Parathyroid adenoma (tissue), 2 donors: ENCODE measurements around the gene MON1B.

Experiments
- H2AFZ ChIP-seq: fragments of 300-600 bp; sonication (generic); one replicate; pipeline ENCODE4 v1.7.0; 2017; ENCODE audit warnings: antibody characterized with exemption, mild to moderate bottlenecking
- H3K27ac ChIP-seq: fragments of 300-600 bp; sonication (generic); one replicate; pipeline ENCODE4 v1.7.0; 2017
- H3K27me3 ChIP-seq: fragments of 300-600 bp; sonication (generic); one replicate; pipeline ENCODE4 v1.7.0; 2017; ENCODE audit warnings: low read length; ENCODE audit not compliant: control insufficient read depth, insufficient read depth
- H3K36me3 ChIP-seq: fragments of 300-600 bp; sonication (generic); one replicate; pipeline ENCODE4 v1.7.0; 2017; ENCODE audit warnings: low read length; ENCODE audit not compliant: control insufficient read depth, insufficient read depth
- H3K4me1 ChIP-seq: fragments of 300-600 bp; sonication (generic); one replicate; pipeline ENCODE4 v1.7.0; 2017; ENCODE audit warnings: control low read depth
- H3K4me2 ChIP-seq: fragments of 300-600 bp; sonication (generic); one replicate; pipeline ENCODE4 v1.7.0; 2017; ENCODE audit warnings: low read length
- H3K4me3 ChIP-seq: fragments of 300-600 bp; sonication (generic); one replicate; pipeline ENCODE4 v1.7.0; 2017; ENCODE audit warnings: low read depth, low read length
- H3K79me2 ChIP-seq: fragments of 300-600 bp; sonication (generic); one replicate; pipeline ENCODE4 v1.7.0; 2017; ENCODE audit warnings: control low read depth
- H3K9ac ChIP-seq: fragments of 300-600 bp; sonication (generic); one replicate; pipeline ENCODE4 v1.7.0; 2017; ENCODE audit warnings: mild to moderate bottlenecking
- H3K9me3 ChIP-seq: fragments of 300-600 bp; sonication (generic); one replicate; pipeline ENCODE4 v1.7.0; 2017; ENCODE audit warnings: low read length; ENCODE audit not compliant: control insufficient read depth
- CTCF ChIP-seq: fragments of 300-600 bp; sonication (generic); IDR thresholded peaks from one replicate; pipeline ENCODE4 v1.7.0; 2017; ENCODE audit warnings: antibody characterized with exemption, mild to moderate bottlenecking
- donor health status: primary hyperparathyroidism.

MON1B gene

GRCh38 chr16:77207030-77207429 lies 16.0 kb downstream of the MON1B start:
- Histone ChIP-seq H3K79me2 (no peaks in the 10 kb centered on the region), H3K4me2 (no peak overlapping the region), H3K9me3 (no peaks in the 10 kb centered on the region), H3K9ac (no peak overlapping the region), H3K4me3 (no peak overlapping the region), H3K27ac (no peak overlapping the region), H3K36me3 (no peaks in the 10 kb centered on the region), H3K4me1 (no peaks in the 10 kb centered on the region), H2AFZ (no peak overlapping the region), H3K27me3 (no peaks in the 10 kb centered on the region)
- no peak for TF ChIP-seq CTCF

- Histone ChIP-seq H3K9ac (no peak overlapping the region), H3K4me1 (no peaks in the 10 kb centered on the region), H3K4me2 (no peak overlapping the region), H3K9me3 (no peaks in the 10 kb centered on the region), H3K79me2 (no peaks in the 10 kb centered on the region), H2AFZ (no peak overlapping the region), H3K27ac (no peak overlapping the region), H3K27me3 (no peaks in the 10 kb centered on the region), H3K36me3 (no peaks in the 10 kb centered on the region), H3K4me3 (no peak overlapping the region)
- TF ChIP-seq CTCF: no peak
Measured at GRCh38 chr16:77208382-77208781, 17.4 kb downstream of the MON1B start.

- Histone ChIP-seq H3K4me3 (peak overlapping the region; percentile 61), H3K4me2 (peak overlapping the region; percentile 95), H3K27ac (peak overlapping the region; percentile 82), H3K36me3 (no peaks in the 10 kb centered on the region), H2AFZ (peak overlapping the region; percentile 100), H3K9ac (peak overlapping the region; percentile 74), H3K79me2 (no peaks in the 10 kb centered on the region), H3K4me1 (no peaks in the 10 kb centered on the region), H3K27me3 (no peaks in the 10 kb centered on the region), H3K9me3 (no peaks in the 10 kb centered on the region)
- peak; percentile 12 for TF ChIP-seq CTCF
Measured at GRCh38 chr16:77211880-77212740, 21.1 kb downstream of the MON1B start.

GRCh38 chr16:77212741-77213541 lies 22.0 kb downstream of the MON1B start:
- Histone ChIP-seq H3K9me3 (no peaks in the 10 kb centered on the region), H3K27ac (peak overlapping the region; percentile 82), H3K4me1 (no peaks in the 10 kb centered on the region), H2AFZ (peak overlapping the region; percentile 100), H3K4me2 (peak overlapping the region; percentile 95), H3K36me3 (no peaks in the 10 kb centered on the region), H3K9ac (peak overlapping the region; percentile 74), H3K27me3 (no peaks in the 10 kb centered on the region), H3K79me2 (no peaks in the 10 kb centered on the region), H3K4me3 (peak overlapping the region; percentile 61)
- TF ChIP-seq CTCF: no peak
